Dendritic cell treated with granulocyte-macrophage colony-stimulating factor and Interleukin-4, amounts not matched to agents 40 ng/mL and 50 ng/mL, for 4 days (primary cell): ENCODE measurements around the gene ERMP1.

Experiments used
- H3K27ac Mint-ChIP-seq: one replicate; pipeline ENCODE4 v1.8.0; 2022; ENCODE audit warnings: mild to moderate bottlenecking, mixed read lengths
- H3K27me3 Mint-ChIP-seq: one replicate; pipeline ENCODE4 v1.8.0; 2022; ENCODE audit warnings: mild to moderate bottlenecking, mixed read lengths
- H3K36me3 Mint-ChIP-seq: one replicate; pipeline ENCODE4 v1.8.0; 2022; ENCODE audit warnings: low read depth, mixed read lengths
- H3K4me1 Mint-ChIP-seq: one replicate; pipeline ENCODE4 v1.8.0; 2022; ENCODE audit warnings: low read depth, mixed read lengths
- H3K4me3 Mint-ChIP-seq: one replicate; pipeline ENCODE4 v1.8.0; 2022; ENCODE audit warnings: mild to moderate bottlenecking, moderate library complexity, mixed read lengths
- H3K9me3 Mint-ChIP-seq: one replicate; pipeline ENCODE4 v1.8.0; 2022; ENCODE audit warnings: mixed read lengths
- intact Hi-C: fragments of 100-400 bp; cut with micrococcal nuclease; formaldehyde crosslinking; loops from one replicate; pipeline ENCODE4 v1.15.0; 2022

ERMP1 gene

DNA sequence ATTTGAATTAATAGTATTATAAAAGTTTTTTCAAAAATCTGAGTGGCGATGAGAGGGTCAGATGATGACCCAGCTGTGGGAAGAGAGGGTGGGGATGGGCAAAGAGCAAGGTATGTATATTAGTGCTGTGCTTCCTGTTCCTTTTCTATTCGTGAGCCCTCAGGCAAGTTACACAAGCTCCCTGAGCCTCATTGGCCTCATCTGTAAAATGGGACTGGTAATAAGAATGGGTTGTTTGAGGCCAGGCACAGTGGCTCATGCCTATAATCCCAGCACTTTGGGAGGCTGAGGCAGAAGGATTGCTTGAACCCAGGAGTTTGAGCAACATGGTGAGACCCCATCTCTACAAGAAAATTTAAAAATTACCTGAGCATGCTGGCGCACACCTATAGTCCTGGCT lies 33.8 kb upstream of the ERMP1 start:
- Mint-ChIP-seq H3K4me3 (no peak overlapping the region), H3K36me3 (no peaks in the 10 kb centered on the region), H3K27me3 (no peaks in the 10 kb centered on the region), H3K9me3 (no peaks in the 10 kb centered on the region), H3K27ac (no peak overlapping the region), H3K4me1 (no peaks in the 10 kb centered on the region)
- intact Hi-C loops: no loop called here

DNA sequence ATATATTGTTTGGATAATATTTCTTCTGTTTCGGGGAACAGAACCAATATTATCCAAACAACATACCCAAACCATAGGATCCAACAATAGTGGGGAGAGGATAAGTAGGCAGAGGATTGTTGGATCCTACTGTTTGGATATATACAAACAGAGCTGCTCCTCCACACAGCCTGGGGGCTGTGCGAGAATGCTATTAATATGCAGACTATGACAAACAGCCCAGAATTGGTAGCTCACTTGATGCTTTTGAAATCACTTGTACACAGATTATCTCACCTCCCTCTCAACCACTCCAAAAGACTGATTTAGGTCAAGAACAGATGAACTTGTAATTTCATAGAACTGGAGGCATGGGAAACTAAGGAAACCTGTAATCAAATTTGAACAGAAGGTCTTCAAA lies 33.4 kb upstream of the ERMP1 start:
- H3K27ac Mint-ChIP-seq: no peak overlapping the region
- H3K4me1 Mint-ChIP-seq: no peaks in the 10 kb centered on the region
- intact Hi-C loops: no loop called here
- H3K27me3 Mint-ChIP-seq: no peaks in the 10 kb centered on the region
- no peak overlapping the region for H3K4me3 Mint-ChIP-seq
- H3K9me3 Mint-ChIP-seq: no peaks in the 10 kb centered on the region
- H3K36me3 Mint-ChIP-seq: no peaks in the 10 kb centered on the region

DNA sequence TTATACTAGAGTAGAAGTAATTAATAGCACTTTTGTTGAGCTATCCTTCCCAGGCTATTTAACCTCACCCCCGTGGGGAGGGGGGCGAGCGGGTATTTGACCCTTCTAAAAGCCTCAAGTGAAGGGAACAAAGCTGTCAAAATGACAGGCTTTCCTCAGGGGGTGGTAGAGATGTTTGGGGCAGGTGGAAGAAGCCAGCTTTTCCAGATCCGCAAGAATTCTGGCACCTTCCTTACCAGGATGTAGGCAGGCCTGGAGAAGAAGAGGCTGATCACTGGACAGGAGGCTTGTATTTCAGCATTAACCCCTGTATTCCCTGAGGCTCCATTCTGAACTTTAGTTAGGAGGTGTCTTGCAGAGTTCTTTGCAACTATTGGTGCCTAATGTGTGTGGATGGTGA lies 31.5 kb upstream of the ERMP1 start:
- Mint-ChIP-seq H3K9me3 (no peaks in the 10 kb centered on the region), H3K27ac (no peak overlapping the region), H3K4me1 (no peaks in the 10 kb centered on the region), H3K4me3 (no peak overlapping the region), H3K27me3 (no peaks in the 10 kb centered on the region), H3K36me3 (no peaks in the 10 kb centered on the region)
- intact Hi-C loops: no loop called here

DNA sequence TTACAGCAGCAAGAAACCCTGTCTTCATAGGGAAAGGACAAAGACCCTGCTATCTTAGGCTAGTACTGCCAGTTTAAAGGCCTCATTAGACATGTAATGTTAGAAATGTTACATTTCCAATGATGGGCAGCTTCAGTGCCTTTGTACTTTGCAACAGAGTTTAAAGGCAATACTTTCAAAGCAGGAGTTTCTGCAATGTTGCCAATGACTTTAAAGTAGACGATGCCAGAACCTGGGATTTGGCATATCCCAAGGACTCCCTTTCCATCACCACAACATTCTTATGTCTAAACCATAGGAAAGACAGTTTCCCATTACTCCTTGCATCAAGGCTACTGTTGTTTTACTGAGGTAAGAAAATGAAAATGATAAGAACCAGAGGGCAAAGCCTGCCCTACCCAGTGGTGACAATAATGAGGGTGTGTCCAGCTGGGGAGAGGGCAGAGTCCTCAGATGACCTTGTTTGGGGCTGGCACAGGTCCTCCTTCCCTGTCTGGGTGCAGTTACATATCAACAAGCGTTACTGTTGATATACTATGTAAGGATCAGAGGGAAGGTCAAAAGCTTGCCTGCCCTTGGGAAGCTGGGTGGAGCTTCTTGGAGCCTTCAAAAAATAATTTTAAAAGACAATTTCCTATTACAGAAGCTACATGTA lies 30.3 kb upstream of the ERMP1 start:
- Mint-ChIP-seq H3K4me3 (no peak overlapping the region), H3K27me3 (no peaks in the 10 kb centered on the region), H3K9me3 (no peaks in the 10 kb centered on the region), H3K27ac (no peak overlapping the region), H3K4me1 (peaks cover 4% of the 10 kb centered on the region), H3K36me3 (no peaks in the 10 kb centered on the region)
- intact Hi-C loops: no loop called here

DNA sequence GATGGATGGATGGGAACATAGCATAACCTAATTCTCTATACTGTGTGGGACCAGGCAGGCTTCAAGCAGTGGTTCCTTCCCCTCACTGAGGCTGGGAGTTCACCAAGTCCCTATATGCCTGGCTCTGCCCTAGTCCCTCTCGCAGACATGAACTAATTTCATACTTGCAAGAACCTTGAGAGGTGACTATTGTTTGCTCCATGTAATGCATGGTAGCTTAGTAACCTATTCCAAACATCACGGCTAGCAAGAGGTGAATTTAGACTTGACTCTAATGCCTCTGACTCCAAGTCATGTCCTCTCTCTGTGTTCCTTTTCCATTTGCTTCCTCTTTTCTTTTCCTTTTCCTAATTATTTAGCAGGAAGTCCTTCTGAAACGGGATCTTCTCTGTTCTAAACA lies 25.9 kb upstream of the ERMP1 start:
- no peaks in the 10 kb centered on the region for H3K36me3 Mint-ChIP-seq
- H3K4me1 Mint-ChIP-seq: peaks cover 9% of the 10 kb centered on the region
- intact Hi-C loops: no loop called here
- no peaks in the 10 kb centered on the region for H3K9me3 Mint-ChIP-seq
- no peak overlapping the region for H3K27ac Mint-ChIP-seq
- no peak overlapping the region for H3K4me3 Mint-ChIP-seq
- no peaks in the 10 kb centered on the region for H3K27me3 Mint-ChIP-seq

DNA sequence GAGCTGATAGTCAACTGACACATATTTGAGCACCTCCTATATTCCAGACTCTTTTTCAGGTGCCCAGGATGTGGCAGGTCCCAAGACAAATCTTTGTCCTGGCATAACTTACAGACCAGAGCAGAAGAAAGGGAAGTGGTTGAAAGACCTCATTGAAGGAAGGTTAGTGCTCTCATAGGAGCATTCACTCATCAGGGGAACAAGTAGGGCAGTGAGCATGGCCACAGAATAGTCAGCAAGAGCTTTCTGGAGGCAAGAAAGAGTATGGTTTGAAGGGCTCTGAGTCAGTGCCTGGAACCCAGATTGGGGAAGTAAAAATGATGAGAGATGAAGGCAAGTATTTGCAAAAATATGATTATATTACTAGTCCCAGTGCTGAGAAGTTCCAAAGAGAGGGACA lies 25.0 kb upstream of the ERMP1 start:
- H3K9me3 Mint-ChIP-seq: no peaks in the 10 kb centered on the region
- H3K4me3 Mint-ChIP-seq: no peak overlapping the region
- peaks cover 9% of the 10 kb centered on the region for H3K4me1 Mint-ChIP-seq
- H3K36me3 Mint-ChIP-seq: no peaks in the 10 kb centered on the region
- intact Hi-C loops: no loop called here
- H3K27me3 Mint-ChIP-seq: no peaks in the 10 kb centered on the region
- H3K27ac Mint-ChIP-seq: no peak overlapping the region

DNA sequence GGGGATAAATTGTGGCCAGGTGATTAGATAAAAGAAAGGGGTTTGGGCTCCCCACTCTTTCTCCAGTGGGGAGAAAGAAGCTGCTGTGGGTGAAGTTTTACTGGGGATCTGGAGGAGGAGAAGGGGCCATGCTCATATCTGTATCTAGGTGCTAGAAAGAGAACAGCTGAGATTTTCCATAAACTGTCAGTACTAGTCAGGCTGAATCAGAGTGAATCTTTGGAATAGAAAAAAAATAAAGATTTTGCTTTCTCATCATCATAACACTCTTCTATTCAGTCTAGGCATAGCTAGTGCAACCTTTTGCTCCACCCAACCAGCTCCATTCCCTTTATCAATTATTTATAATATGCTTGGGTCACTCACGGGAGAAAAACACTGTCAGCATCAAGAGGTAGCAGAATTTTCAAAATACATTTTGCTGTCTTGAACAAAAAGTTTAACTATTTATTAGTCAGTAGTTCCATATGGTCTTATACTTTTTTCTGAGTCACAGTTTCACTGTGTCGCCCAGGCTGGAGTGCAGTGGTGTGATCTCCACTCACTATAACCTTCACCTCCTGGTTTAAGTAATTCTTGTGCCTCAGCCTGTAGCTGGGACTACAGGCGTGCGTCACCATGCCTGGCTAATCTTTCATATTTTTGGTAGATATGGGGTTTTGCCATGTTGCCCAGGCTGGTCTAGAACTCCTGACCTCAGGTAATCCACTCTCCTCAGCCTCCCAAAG lies 21.3 kb upstream of the ERMP1 start:
- intact Hi-C loops: no loop called here
- Mint-ChIP-seq H3K27me3 (no peaks in the 10 kb centered on the region), H3K27ac (no peak overlapping the region), H3K4me3 (no peak overlapping the region), H3K9me3 (no peaks in the 10 kb centered on the region), H3K4me1 (peaks cover 35% of the 10 kb centered on the region), H3K36me3 (no peaks in the 10 kb centered on the region)

DNA sequence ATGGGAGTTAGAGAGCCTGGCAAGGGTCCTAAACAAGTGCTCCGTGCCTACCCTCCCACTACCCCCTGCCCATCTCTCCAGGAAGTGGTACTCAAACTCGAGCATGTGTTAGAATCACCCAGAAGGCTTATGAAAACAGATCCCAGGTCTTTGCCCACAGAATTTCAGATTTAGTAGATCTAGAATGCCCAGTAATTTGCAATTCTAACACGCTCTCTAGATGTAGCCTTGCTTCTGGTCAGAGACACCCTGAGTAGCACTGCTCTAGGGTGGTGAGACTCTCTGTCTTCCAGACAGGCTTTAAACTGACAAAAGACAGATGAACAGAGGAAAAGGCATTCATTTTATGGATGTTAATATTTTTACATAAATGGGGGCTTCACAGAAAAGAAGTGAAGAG lies 20.7 kb upstream of the ERMP1 start:
- Mint-ChIP-seq H3K36me3 (no peaks in the 10 kb centered on the region), H3K9me3 (no peaks in the 10 kb centered on the region), H3K4me1 (peaks cover 37% of the 10 kb centered on the region), H3K27me3 (no peaks in the 10 kb centered on the region), H3K27ac (no peak overlapping the region), H3K4me3 (no peak overlapping the region)
- intact Hi-C loops: no loop called here

DNA sequence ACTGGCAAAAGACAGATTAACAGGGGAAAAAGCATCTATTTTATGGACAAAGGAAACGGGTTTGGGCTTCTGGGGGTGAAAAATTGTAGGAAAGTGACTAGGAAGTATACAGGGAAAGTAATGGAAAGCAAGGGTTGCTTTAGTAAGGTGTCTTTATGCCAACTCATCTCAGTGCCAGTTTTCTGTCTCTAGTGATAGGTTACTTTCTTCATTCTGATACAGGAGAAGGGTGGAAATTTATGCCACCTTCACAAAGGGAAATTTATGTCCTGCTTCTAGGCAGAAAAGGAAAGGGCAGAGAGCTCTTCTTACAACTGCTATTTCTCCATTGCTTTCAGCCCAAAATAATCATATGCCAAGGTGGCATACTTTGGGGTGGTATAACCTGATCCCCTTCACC lies 20.1 kb upstream of the ERMP1 start:
- no peaks in the 10 kb centered on the region for H3K36me3 Mint-ChIP-seq
- intact Hi-C loops: no loop called here
- H3K4me1 Mint-ChIP-seq: peaks cover 30% of the 10 kb centered on the region
- no peaks in the 10 kb centered on the region for H3K27me3 Mint-ChIP-seq
- H3K4me3 Mint-ChIP-seq: no peak overlapping the region
- H3K27ac Mint-ChIP-seq: no peak overlapping the region
- H3K9me3 Mint-ChIP-seq: no peaks in the 10 kb centered on the region

DNA sequence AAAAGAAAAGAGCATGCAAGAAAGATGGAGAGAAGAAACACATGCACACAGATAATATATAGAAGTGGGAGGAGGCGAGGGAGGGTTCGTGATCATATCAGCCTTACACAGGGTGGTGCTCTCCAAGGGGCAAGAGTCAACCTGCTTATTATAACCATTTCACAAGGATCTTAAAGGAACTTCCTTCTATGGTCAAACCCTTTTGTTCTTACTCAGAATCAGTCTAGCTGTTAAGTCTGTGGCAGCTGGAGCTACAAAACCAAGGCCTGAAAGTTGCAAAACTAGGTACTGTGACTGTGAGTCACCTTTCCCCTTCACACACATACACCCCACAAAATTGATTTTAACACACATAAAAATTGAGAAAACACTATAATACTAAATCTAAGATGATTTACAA lies 18.5 kb upstream of the ERMP1 start:
- peaks cover 27% of the 10 kb centered on the region for H3K4me1 Mint-ChIP-seq
- H3K27ac Mint-ChIP-seq: no peak overlapping the region
- no peaks in the 10 kb centered on the region for H3K27me3 Mint-ChIP-seq
- no peaks in the 10 kb centered on the region for H3K9me3 Mint-ChIP-seq
- H3K36me3 Mint-ChIP-seq: no peaks in the 10 kb centered on the region
- no peak overlapping the region for H3K4me3 Mint-ChIP-seq
- intact Hi-C loops: no loop called here

DNA sequence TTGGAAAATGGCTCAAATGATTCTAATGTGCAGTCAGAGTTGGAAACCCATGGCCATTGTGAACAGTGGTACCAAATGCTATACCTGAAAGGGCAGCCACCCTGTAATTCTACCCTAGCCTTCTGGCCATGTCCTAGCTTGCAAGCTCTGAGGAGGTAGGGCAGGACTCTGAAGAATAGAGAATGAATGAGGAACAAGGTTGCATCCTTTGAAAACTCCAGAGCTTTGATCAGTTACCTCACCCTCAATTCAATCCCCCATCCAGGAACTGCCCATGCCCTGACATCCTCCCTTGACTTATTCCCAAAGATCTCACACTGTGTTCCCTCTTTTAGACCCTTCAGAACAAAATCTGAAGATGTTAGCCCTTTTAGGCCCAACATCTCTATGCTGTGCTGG lies 17.8 kb upstream of the ERMP1 start:
- H3K27me3 Mint-ChIP-seq: no peaks in the 10 kb centered on the region
- H3K4me1 Mint-ChIP-seq: peaks cover 27% of the 10 kb centered on the region
- no peak overlapping the region for H3K4me3 Mint-ChIP-seq
- no peak overlapping the region for H3K27ac Mint-ChIP-seq
- intact Hi-C loops: no loop called here
- H3K36me3 Mint-ChIP-seq: no peaks in the 10 kb centered on the region
- H3K9me3 Mint-ChIP-seq: no peaks in the 10 kb centered on the region

DNA sequence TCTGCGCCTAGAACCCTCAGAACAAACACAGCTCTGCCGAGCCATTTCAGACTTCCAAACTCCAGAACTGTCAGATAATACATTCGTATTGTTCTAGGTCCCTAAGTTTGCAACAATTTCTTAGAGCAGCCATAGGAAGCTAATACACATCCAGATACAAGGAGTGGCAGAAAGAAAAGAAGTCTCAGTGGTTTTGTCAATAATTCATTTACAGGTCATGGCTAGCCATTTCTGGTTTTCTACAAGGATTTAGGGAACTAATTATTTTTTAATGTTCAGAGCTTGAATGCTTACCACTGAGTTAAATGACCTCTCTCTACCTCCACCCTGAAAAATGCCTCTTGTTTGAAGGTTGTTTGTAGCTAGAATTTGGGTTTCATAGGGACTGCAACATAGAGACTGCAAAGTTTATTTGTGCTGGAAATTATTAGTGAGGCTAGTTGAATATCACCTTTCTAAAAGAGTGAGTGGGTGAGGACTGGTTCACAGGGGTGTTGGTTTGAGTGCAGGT lies 15.5 kb upstream of the ERMP1 start:
- H3K27ac Mint-ChIP-seq: no peak overlapping the region

DNA sequence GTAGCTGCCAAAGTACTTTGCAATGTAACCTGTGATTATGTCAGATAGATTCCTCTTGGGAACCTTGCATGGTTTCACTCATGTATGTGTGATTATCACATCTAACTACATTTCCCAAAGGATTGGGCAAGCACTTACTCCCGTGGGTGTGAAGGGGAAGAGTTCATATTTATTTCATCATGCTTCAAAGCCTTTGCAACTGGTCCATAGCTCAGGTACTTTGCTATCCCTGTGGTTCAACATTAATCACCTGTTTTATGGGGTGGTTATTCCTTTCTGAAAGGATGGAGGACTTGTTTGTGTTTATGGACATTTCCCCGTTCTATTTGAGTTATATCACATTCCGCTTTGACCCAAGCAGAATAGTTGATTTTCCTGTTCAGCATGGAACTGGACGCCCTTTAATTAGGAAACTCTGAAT lies 13.6 kb upstream of the ERMP1 start:
- H3K27ac Mint-ChIP-seq: no peak overlapping the region
- intact Hi-C loops: no loop called here
- no peaks in the 10 kb centered on the region for H3K9me3 Mint-ChIP-seq
- peaks cover 7% of the 10 kb centered on the region for H3K36me3 Mint-ChIP-seq
- H3K4me1 Mint-ChIP-seq: peaks cover 32% of the 10 kb centered on the region
- H3K27me3 Mint-ChIP-seq: peaks cover 11% of the 10 kb centered on the region
- no peak overlapping the region for H3K4me3 Mint-ChIP-seq

More for the DNA sequence above, 15.5 kb upstream of the ERMP1 start:
- H3K27me3 Mint-ChIP-seq: peaks cover 6% of the 10 kb centered on the region
- no peaks in the 10 kb centered on the region for H3K9me3 Mint-ChIP-seq
- peaks cover 34% of the 10 kb centered on the region for H3K4me1 Mint-ChIP-seq
- no peak overlapping the region for H3K4me3 Mint-ChIP-seq
- H3K36me3 Mint-ChIP-seq: no peaks in the 10 kb centered on the region
- intact Hi-C loops: no loop called here

DNA sequence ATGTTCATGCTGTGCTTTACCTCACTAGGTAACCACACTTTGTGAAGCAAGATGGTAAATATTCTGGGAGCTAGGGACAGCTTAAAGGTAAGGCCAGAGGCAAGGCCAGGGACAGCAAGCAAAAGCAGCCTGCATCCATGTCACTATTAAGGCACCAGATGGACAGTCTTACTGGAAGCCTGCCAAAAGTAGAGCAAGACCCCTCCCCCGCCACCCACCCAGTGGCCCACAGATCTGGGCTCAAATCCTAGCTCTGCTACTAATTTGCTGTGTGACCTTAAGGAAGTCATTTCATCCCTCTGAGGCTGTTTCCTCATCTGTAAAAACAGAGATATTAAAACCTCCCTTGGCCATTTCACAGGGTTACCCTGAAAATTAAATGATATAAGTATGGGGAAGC lies 13.2 kb upstream of the ERMP1 start:
- intact Hi-C loops: no loop called here
- peaks cover 11% of the 10 kb centered on the region for H3K27me3 Mint-ChIP-seq
- H3K9me3 Mint-ChIP-seq: no peaks in the 10 kb centered on the region
- H3K36me3 Mint-ChIP-seq: peaks cover 12% of the 10 kb centered on the region
- no peak overlapping the region for H3K27ac Mint-ChIP-seq
- H3K4me1 Mint-ChIP-seq: peaks cover 28% of the 10 kb centered on the region
- no peak overlapping the region for H3K4me3 Mint-ChIP-seq

DNA sequence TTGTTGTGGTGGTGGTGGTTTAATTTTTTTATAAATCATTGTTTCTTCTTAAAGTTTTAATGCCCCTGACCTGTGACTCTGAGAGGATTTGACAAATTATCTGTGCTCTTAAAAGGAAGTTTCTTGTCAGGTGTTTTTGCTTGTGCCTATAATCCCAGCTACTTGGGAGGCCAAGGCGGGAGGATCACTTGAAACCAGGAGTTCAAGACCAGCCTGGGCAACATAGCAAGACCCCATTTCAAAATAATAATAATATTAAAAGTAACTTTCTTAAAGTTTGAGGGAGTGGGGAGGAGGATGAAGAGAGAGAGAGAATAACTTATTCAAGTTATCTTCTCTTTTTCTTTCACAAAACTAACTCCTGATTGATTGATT lies 12.2 kb upstream of the ERMP1 start:
- no peak overlapping the region for H3K4me3 Mint-ChIP-seq
- peaks cover 14% of the 10 kb centered on the region for H3K36me3 Mint-ChIP-seq
- intact Hi-C loops: no loop called here
- no peak overlapping the region for H3K27ac Mint-ChIP-seq
- H3K4me1 Mint-ChIP-seq: peaks cover 18% of the 10 kb centered on the region
- peaks cover 11% of the 10 kb centered on the region for H3K27me3 Mint-ChIP-seq
- no peaks in the 10 kb centered on the region for H3K9me3 Mint-ChIP-seq
